ENCODE measurements around the gene ATP9A. TPM values are rescaled to one million over a fixed set of nuclear protein-coding genes. Genes with fewer than 3 reads are reported as not detected.
A peak's percentile ranks its signal among the peaks of the same experiment; 100 is the strongest.
"Not testable (repeated sequence)": the region's sequence is repeated elsewhere in the genome, so short reads cannot be mapped to it uniquely, and the experiment has no call there.

Gene ATP9A
- total RNA-seq, 1 donor: 69.1 TPM

GRCh38 chr20:51695574-51696303 lies 72.5 kb downstream of the ATP9A start:
- H3K4me3 ChIP-seq (ENCODE audit: low read depth, low read length): peak overlapping the region; percentile 45
- DNase-seq (ENCODE audit: low read depth): peak; percentile 66
- TF ChIP-seq CTCF (IDR thresholded peaks at IDR 0.05; ENCODE audit: insufficient read depth, low read length): no peak

- DNase-seq (ENCODE audit: low read depth): no peak
- no peak for TF ChIP-seq CTCF (IDR thresholded peaks at IDR 0.05; ENCODE audit: insufficient read depth, low read length)
Measured at GRCh38 chr20:51692806-51693400, 75.3 kb downstream of the ATP9A start.

GRCh38 chr20:51691703-51692102 lies 76.5 kb downstream of the ATP9A start:
- no peak for DNase-seq (ENCODE audit: low read depth)
- TF ChIP-seq CTCF (IDR thresholded peaks at IDR 0.05; ENCODE audit: insufficient read depth, low read length): no peak
- H3K4me3 ChIP-seq (ENCODE audit: low read depth, low read length): no peak overlapping the region

More at GRCh38 chr20:51692806-51693400, 75.3 kb downstream of the ATP9A start:
- H3K4me3 ChIP-seq (ENCODE audit: low read depth, low read length): no peak overlapping the region

- DNase-seq (ENCODE audit: low read depth): no peak
- TF ChIP-seq CTCF (IDR thresholded peaks at IDR 0.05; ENCODE audit: insufficient read depth, low read length): no peak
- H3K4me3 ChIP-seq (ENCODE audit: low read depth, low read length): no peak overlapping the region
Measured at GRCh38 chr20:51688600-51689244, 79.5 kb downstream of the ATP9A start.

GRCh38 chr20:51687630-51688029 lies 80.6 kb downstream of the ATP9A start:
- no peak for TF ChIP-seq CTCF (IDR thresholded peaks at IDR 0.05; ENCODE audit: insufficient read depth, low read length)

GRCh38 chr20:51687108-51687507 lies 81.1 kb downstream of the ATP9A start:
- no peak for TF ChIP-seq CTCF (IDR thresholded peaks at IDR 0.05; ENCODE audit: insufficient read depth, low read length)
- no peak overlapping the region for H3K4me3 ChIP-seq (ENCODE audit: low read depth, low read length)
- DNase-seq (ENCODE audit: low read depth): peak; percentile 29

More at GRCh38 chr20:51687630-51688029, 80.6 kb downstream of the ATP9A start:
- DNase-seq (ENCODE audit: low read depth): no peak
- H3K4me3 ChIP-seq (ENCODE audit: low read depth, low read length): no peak overlapping the region

GRCh38 chr20:51685494-51685893 lies 82.7 kb downstream of the ATP9A start:
- not testable (repeated sequence) for H3K4me3 ChIP-seq (ENCODE audit: low read depth, low read length); DNase-seq (ENCODE audit: low read depth)
